HG02852 (cell line): Measurements from ENCODE around the gene CRADD.
A peak's percentile ranks its signal among the peaks of the same experiment; 100 is the strongest.

Experiments
- ATAC-seq: cut with Tn5 transposase; IDR thresholded peaks from one replicate; pipeline ENCODE4 v1.9.1; 2021; ENCODE audit warnings: mild to moderate bottlenecking, moderate library complexity; ENCODE audit not compliant: unreplicated experiment

Gene CRADD

DNA sequence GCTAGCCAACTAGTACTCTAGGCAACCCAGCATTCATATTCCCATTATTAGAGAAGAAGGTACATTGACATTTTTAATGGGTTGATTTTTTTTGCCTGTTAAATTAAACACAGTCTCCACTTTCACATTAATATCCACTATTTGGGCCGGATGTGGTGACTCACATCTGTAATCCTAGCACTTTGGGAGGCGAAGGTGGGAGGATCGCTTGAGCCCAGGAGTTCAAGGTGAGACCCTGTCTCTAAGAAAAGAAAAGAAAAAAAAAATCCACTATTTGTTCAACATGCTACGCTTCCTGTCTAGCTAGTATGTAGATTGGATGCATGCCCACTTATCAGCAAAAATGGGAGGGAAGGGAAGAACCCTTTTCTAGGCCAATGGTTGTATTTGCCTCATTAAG, 7.1 kb upstream of the CRADD start:
- no peak for ATAC-seq

DNA sequence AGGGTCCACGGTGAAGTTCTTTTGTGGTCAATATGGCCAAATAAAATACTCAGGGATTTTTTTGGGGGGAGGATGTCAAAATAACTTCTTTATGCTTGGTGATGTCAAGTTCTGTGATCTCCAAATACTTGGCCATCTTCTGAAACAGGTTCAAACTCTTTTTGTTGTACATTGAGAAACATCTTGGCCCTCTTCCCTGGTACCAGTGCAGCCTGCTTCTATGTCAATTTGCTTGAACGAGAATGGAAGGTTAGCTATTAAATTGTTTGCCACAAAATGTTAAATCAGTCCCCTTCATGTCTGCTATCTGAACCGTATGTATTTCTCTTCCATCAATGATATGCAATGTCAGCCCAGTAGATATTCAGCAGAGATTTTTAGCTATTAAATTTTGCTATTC, 6.1 kb upstream of the CRADD start:
- ATAC-seq, result no peak

DNA sequence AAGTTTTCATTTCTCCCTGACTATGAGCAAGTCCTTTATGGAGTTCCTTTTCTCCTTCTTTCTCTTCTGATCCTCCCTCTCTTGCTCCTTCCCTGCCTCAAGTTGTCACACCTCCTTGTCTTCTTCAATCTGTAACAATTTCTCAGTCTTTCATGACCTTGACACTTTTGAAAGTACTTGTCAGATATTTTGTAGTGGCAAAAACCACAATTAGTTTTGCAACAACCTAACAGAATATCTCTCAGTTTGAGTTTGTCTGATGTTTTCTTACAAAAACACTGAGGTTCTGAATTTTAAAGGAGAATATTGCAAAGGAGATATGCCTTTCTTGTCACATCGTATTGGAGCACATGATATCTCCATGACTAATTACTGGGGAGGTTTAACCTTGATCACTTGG, 4.1 kb upstream of the CRADD start:
- ATAC-seq, result no peak

DNA sequence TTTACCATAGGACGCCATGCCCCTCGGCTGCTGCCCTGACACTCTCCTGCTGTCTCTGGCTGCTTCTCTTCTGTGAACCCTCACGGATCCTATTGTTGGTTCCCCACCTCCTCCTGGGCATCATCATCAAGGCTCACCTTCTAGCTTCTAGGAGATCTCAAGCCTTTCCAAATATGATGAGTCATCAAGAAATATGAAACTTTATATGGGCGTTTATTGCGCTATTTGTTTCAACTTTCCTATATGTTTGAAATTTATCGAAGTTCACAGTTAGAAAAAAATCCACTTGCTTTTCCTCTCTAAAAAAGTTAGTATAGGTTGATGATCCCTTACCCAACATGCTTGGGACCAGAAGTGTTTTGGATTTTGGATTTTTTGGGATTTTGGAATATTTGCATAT, 2.8 kb upstream of the CRADD start:
- ATAC-seq, result no peak

DNA sequence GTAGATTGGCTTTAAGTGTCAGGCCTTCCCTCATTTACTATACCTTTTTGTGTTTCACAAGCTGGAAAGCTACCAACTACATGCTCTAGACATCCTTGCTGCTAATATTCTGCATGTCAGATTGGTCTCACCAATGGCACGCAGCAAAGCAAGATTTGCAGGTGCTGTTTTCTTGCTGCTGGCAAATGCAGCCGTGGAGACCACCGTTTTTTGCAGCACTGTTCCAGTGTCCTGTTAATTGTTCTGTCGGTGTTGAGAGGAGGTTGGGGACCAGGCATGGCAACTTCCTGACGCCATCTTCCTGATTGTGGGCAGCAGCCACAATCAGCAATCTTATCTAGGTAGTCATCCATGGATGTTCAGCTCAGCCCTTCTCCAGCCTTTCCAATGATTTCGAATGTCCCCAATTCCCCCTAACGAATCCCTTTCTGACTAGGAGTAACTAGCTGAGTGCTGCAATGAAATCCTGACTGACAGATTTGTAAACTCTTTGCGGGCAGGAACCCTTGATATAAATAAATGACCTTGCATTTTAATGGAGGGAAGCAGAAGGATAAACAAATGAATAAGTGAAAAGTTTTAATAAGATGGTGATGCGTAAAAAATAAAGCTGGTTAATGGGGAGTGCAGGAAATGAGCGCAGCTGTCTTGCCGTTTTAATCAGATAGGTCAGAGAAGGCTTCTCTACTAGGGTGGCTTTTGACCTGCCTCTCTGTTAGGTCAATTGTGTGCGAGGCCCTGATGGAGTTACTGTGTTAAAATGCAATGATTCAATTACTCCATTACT, 574 bp upstream of the CRADD start:
- peak; percentile 16 for ATAC-seq

DNA sequence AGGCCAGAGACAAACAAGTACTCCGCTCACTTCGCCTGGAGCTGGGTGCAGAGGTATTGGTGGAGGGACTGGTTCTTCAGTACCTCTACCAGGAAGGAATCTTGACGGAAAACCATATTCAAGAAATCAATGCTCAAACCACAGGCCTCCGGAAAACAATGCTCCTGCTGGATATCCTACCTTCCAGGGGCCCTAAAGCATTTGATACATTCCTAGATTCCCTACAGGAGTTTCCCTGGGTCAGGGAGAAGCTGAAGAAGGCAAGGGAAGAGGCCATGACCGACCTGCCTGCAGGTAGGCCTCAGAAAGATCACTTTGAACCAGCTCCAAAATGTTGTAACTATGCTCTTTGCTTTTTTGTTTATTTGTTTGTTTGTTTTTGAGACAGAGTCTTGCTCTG, 1.6 kb downstream of the CRADD start:
- ATAC-seq, result no peak

DNA sequence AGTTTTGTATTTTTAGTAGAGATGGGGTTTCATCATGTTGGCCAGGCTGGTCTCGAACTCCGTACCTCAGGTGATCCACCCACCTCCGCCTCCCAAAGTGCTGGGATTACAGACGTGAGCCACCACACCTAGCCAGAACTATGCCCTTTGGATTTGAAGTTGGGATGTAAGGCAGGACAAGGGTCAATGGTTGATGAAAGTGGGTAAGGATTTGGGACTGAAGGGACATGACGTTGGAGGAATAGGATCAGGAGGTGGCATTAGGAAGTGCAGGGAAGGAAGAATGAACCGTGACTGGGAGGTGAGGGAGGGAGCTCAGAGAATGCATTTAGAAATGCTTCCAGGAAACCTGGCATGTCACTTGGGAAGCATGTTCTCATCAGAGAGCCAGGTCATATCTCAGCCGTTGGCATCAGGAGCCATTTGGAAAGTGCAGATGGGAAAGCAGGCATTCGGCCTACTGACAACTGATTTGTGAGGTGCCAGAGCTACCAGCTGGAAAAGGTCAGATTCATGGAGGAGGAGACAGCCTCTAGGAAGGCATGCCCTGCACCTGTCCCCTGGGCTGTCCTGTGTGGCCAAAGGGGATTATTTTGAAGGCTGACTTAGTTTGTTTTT, 2.2 kb downstream of the CRADD start:
- ATAC-seq, result no peak

DNA sequence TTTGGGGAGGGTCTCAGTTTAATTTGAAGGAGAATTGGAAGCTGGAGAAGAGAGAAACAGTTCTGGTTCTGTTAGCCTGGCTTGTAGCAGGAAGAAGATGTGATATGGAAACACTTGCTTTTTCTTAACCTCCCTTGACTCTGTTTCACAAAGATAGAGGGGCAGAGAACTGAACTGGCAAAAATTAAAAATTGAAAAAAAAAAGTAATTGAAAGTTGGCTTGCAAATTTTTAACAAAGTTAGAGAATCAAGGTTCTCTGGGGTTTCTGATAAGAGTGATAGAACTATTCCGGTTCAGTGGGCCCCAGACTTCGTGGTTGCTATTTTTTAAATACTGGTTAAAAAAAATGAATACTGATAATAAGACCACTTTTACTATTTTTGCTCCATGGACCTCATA, 2.8 kb downstream of the CRADD start:
- no peak for ATAC-seq

DNA sequence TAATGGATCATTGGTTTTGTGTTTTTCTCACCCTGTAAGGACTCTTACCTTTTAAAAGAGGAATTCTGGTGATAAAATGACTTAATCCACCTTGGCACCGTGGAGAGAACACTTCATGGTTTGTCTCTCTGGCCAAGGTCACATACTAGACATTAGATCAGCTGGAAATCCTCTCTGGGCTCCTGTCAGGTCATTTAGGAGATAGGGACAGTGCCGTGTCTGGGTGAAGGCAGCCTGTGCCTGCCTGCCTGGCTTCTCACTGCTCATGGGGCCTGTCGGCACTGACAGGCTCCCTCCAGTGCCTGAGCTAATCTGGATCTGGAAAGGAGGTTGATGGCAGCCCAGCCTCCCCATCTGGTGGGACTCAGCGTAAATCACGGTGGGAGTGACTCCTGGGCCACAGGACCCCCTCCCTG, 5.7 kb downstream of the CRADD start:
- no peak for ATAC-seq

DNA sequence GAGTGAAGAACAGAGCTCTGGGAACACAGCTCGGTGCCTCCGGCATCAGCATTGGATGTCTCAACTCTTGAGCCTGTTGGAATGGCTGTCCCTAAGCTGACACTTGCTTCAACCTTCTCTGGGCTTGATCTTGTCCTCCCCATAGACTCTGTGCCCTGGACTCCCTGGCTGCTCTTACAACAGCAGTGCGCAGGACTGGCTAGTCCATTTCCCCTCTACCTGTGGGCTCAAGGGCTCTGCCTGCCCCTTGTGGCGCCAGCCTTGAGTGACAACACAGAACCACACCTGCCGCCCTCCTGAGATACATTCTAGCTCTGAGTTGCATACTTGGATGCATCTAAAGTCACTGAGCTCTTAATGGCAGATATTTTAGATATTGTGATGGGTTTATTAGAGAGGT, 6.2 kb downstream of the CRADD start:
- no peak for ATAC-seq

DNA sequence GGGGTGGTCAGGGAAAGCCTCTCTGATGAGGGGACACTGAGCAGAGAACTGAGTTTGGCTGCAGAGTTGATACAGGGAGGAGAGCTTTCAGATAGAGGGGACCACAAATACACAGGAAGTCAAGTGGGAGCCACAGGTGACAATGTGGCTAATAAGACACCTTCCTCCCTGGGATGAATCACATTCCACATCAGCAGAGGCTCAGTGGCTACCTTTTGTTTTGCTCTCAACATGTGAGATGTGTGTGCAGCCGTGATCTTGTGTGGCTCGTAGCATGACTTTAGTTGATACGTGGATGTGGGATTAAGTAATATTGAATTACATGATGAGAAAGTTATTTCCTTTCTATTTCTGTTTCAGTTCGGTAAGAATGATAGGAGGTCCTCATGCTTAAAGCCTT, 7.5 kb downstream of the CRADD start:
- no peak for ATAC-seq

DNA sequence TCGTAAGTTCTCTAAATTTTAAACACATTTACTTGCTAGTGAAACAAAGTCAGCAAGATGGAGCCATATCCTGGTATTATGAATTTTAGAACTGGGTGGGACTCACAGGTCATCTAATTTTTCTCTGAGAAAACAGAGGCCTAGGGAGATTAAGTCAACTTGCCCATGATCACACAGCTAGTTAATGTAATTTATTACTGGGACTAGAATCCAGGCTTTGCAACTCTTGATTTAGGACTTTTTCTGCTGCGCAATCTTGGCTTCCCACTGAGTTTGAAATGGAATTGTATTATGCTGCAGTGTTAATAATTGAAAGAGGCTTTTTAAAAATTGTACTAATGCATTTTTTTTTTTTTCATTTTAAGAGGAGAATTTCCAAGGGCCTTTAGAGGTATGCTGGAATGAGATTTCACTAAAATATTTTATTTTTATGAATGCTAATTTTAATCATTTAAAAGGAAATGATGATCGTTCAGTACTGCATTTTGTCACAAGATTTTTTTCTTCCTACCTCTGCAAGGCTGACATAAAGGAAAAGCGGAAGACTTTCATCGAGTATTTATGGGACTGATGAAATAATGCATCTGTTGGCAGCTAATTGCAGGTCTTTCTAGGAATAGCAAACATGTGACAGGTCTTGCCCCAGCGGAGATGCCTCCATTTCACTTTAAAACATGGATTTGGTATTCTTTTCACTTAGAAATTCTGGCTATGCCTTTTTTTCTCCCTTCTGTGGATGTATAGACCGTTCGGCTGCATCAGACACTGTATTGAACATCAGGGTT, 9.6 kb downstream of the CRADD start:
- ATAC-seq, result no peak

DNA sequence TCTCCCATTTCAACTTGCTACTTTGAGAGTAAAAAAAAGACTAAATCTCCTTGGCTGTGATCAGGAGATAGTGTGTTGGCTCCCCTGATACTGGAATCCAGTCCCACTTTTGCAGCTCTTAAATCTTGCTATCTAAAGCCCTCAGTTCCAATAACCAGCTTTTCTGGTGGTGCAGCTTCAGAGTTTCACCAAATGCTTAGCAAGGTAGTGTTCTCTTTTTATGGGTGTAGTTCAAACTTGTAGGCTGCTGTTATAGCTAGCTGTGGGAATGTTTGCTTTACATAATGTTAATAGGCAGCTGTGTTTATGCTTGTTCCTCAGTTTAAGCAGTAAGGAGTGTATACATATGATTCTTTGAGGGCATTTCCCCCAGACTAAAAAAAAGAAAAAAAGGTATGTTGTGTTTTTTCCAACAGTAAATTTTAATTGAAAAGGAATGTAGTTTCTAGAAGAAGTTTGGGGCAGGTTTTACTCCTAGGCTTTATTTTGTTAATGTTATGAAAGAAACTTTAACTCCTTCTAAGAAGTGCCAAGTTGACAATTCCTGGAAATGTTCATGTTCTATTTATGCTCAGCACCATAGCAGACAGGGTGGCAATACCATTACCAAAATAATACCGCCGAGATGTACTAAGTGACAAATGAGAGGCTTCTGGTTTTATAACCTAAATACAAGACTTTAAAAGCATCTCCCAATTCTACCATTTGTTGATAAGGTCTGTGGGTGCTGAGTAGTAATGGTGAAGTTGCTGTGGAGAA, 12.1 kb downstream of the CRADD start:
- no peak for ATAC-seq

DNA sequence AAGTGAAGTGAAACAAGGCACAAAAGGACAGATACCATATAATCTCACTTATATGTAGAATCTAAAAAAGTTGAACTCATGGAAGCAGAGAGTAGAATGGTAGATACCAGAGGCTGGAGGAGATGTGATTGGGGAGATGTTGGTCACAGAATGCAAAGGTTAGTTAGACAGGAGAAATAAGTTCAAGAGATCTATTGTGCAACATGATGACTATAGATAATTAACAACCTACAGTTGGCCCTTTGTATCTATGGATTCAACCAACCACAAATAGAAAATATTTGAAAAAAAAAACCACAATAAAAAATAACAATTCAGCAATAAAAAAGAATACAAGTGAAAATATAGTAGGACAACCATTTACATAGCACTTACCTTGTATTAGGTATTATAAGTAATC, 19.3 kb downstream of the CRADD start:
- no peak for ATAC-seq

DNA sequence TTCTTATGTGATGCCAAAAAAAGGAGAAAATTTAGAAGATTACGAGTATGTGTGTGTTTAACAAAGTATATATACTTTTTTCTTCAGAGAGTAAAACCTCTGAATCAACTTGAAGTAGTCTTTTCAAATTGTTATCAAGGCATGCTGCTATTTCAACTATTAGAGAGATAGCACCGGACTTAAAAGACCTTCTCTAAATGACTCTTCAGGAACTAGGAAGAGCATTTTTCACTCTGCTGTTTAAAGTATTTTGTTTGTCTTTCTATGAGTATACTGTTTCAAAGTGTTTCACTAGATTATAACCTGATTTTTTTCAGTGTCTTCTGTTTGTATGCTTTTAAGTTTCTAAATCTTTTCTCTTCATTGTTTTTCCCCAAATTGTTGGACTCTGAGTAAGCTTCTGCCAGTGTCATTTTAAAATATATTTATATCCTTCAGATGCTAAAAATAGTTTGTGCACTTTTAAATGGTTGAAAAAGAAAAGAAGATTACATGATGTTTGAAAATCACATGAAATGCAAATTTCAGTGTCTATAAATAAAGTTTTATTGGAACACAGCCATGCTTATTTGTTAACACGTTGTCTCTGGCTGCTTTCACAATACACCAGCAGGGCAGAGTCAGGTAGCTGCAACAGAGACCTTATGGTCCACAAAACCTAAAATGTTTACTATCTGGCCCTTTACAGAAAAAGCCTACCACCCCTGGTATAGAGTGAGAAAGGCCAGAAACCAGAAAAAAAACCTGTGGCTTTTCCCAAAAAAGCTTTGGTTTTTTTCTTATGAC, 21.3 kb downstream of the CRADD start:
- ATAC-seq, result no peak

DNA sequence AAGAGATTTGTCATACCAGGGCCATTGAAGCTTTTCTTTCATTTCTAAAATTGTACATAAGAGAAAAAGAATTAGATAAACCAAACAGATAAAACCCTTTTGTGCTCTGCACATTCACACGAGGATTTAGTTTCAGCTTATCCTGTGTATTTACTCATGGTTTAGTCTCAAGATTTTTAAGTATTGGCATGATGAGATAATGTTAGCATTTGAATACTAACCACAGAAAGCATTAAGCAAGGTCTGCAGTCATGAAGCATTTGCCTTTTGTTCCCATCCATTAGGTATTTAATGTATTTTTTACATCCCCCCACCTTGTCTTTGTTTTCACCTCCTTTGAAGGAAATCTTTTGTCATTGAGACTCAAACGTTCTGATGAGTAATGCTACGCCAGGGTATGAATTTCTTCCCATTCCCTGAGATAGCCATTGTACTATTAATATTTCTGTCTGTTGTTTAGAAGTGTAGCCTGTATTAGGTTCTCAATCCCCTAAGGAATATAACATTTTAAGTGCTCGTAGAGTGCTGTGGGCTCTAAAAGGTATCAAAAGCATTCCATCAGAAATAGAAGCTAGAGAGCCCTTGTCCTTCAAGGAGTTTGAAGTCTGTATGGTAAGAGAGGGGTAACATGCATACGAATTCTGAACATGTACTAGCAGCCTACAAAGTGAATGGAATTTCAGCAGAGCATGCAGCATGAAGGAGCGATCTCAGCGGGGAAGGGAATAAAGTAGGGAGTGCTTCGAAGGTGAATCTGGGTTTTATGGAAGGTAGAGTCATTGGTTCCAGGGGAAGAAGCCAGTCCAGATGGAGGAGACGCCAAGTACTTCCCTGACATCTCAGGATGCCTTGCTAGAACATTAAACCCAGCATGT, 22.3 kb downstream of the CRADD start:
- ATAC-seq, result no peak

DNA sequence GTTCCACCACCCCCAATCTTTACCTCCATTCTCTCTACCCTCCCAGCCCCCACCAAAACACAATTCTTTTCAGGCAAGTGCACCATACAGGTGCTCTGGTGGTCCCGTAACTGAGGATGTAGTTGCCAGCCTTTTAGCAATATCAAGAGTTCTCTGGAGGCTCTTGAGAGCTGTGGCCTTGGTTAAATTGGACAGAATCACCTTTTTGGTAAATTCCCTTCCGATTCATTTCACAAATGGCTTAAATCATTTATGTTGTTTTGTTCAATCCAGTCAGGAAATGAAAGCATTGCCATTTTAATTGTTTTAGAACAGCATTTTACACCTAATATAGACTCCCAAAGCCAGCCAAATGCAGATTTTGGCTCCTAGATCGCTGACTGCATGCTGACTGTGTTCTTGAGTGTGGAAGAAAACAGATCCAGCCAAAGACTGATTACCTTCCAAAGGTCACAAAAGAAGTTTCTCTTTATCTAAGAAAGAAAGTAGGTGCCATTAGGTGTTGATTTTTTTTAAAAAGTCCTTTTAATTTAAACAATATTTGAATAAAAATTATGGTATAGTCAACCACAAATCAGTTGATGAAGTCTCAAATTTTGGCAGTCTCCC, 25.6 kb downstream of the CRADD start:
- no peak for ATAC-seq

DNA sequence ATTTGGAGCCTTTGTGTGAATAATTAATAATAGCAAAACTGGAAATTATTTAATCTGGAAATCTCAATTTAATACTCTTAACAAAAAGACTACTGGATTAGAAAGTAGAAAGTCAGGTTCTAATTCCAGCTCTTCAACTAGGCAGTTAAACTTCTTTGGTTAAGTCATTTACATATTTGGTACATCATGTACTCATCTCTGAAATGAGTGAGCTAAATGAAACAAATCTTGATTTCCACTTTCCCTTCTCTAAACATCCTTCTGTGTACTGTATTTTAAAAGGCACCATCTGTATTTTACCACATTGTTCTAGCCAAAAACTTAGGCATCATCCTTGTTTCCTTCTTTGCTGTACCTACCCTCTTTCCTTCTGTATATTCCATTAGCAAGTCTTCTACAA, 26.9 kb downstream of the CRADD start:
- peak; percentile 71 for ATAC-seq

DNA sequence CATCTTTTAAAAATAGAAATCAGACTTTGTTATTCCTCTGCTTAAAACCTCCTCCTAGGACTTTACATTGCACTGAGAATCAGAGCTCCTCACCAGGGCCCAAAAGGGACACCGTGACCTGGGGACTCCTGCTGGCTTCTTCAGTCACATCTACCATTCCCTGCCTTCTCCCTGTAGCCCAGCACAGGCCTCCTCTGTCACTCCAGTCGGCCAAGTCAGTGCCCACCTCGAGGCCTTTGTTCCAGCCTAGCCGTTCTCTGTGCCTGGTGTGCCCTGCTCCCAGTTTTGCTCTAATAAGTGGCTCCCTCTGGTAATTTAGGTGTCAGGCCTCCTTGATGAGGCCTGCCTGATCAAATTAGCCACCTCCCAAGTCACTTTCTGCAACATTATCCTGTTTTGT, 27.4 kb downstream of the CRADD start:
- ATAC-seq, result no peak
